ENCODE data around the gene FAM3C. TPM values are rescaled to one million over a fixed set of nuclear protein-coding genes. Genes with fewer than 3 reads are reported as not detected.

FAM3C gene
- total RNA-seq, 1 experiment from 2014 or later, result 322 TPM

GRCh38 chr7:121414436-121414835, 18.3 kb upstream of the FAM3C start:
- Histone ChIP-seq H3K27me3 (ENCODE audit: insufficient read depth, low read length) (no peaks in the 10 kb centered on the region), H3K27ac (ENCODE audit: low read depth, low read length) (no peak overlapping the region), H3K4me3 (replicated peaks in 1 of 2; ENCODE audit: low read depth in 1 of 2, low read length in 2 of 2) (no peak overlapping the region), H3K9ac (ENCODE audit: low read length) (no peak overlapping the region), H3K4me2 (ENCODE audit: low read length) (no peak overlapping the region), H3K79me2 (ENCODE audit: insufficient read depth, low read length) (no peaks in the 10 kb centered on the region), H3K9me3 (ENCODE audit: control insufficient read depth in 1 of 2, insufficient read depth in 1 of 2, low read depth in 1 of 2, low read length in 2 of 2) (no peaks in the 10 kb centered on the region), H2AFZ (ENCODE audit: low read depth, low read length, poor library complexity, severe bottlenecking) (no peak overlapping the region), H3K4me1 (ENCODE audit: control insufficient read depth in 1 of 2, insufficient read depth in 2 of 2, low read length in 2 of 2) (no peaks in the 10 kb centered on the region), H3K9me2 (ENCODE audit: insufficient read depth) (no peaks in the 10 kb centered on the region; the same call in 1 of the 2 replicates), H4K20me1 (ENCODE audit: insufficient read depth) (no peaks in the 10 kb centered on the region), H3K36me3 (ENCODE audit: control insufficient read depth in 1 of 2, insufficient read depth in 2 of 2, low read length in 2 of 2) (no peaks in the 10 kb centered on the region)
- DNase-seq (ENCODE audit: low read depth, low spot score), result no peak
- intact Hi-C loops (cut with micrococcal nuclease), result no loop called here
- ChIA-PET RAD21 (ENCODE audit: low non-redundant PET in 1 of 2, low total read pairs in 2 of 2, uncharacterized antibody in 2 of 2, unreplicated experiment in 2 of 2) (no interaction called here), POLR2A (no interaction called here), CTCF (no interaction called here)
- ATAC-seq, result no peak
- TF ChIP-seq MAX (IDR thresholded peaks at IDR 0.05) (no peak), POLR2AphosphoS5 (IDR thresholded peaks at IDR 0.05; ENCODE audit: low read depth, low read length) (no peak), POLR2A (IDR thresholded peaks at IDR 0.05; ENCODE audit: borderline replicate concordance, extremely low read depth, insufficient read depth, insufficient read length) (no peak), EGR1 (IDR thresholded peaks at IDR 0.05; ENCODE audit: low read depth) (no peak), REST (IDR thresholded peaks at IDR 0.05; ENCODE audit: low read depth) (no peak), ZBTB33 (IDR thresholded peaks at IDR 0.05; ENCODE audit: extremely low read depth, insufficient replicate concordance, low read length) (no peak), TCF7L2 (IDR thresholded peaks at IDR 0.05; ENCODE audit: borderline replicate concordance, extremely low read depth, insufficient read depth, insufficient read length) (no peak), YY1 (IDR thresholded peaks at IDR 0.05; ENCODE audit: extremely low read depth, insufficient replicate concordance, low read depth, low read length) (no peak), SP1 (IDR thresholded peaks at IDR 0.05; ENCODE audit: low read depth) (no peak), SIN3A (IDR thresholded peaks at IDR 0.05; ENCODE audit: low read depth) (no peak), ZNF274 (IDR thresholded peaks at IDR 0.05; ENCODE audit: low read depth, low read length) (no peak), SRF (IDR thresholded peaks at IDR 0.05; ENCODE audit: low read depth) (no peak), ZFX (IDR thresholded peaks at IDR 0.05) (no peak), EZH2phosphoT487 (IDR thresholded peaks at IDR 0.05; ENCODE audit: borderline replicate concordance) (no peak), CEBPB (IDR thresholded peaks at IDR 0.05; ENCODE audit: low read depth) (no peak), CBX3 (IDR thresholded peaks at IDR 0.05; ENCODE audit: low read depth) (no peak), EZH2 (IDR thresholded peaks at IDR 0.05) (no peak), CTCF (IDR thresholded peaks at IDR 0.05 in 2 of 3, conservative IDR thresholded peaks at IDR 0.05 in 1 of 3; ENCODE audit: borderline replicate concordance in 1 of 3, insufficient read depth in 1 of 3, low read depth in 2 of 3, low read length in 2 of 3) (no peak), ELF1 (IDR thresholded peaks at IDR 0.05; ENCODE audit: borderline replicate concordance, low read depth) (no peak)
- no TSS peak for BruUV-seq (replicated peaks)
